Right ventricle myocardium superior (tissue), 1 donor: Measurements from ENCODE around the gene DCDC2C. TPM values are rescaled to one million over a fixed set of nuclear protein-coding genes. Genes with fewer than 3 reads are reported as not detected.

ENCODE experiments used
- ATAC-seq: fragments of 200-7000 bp; cut with Tn5 transposase; one replicate; pipeline ENCODE4 v1.9.1; 2020; ENCODE audit warnings: mild to moderate bottlenecking; ENCODE audit not compliant: poor library complexity
- DNase-seq: peaks from one replicate; pipeline ENCODE4 v3.0.0-alpha.2; 2020
- intact Hi-C: fragments of 100-400 bp; cut with DNase I; formaldehyde crosslinking; loops from one replicate; pipeline ENCODE4 v1.11.2; 2022
- total RNA-seq: library from RNA; stranded (reverse); fragmentation: NEBNext Ultra II Directional; extraction: Animal tissue kit (Norgen Biotek cat#: 25700); gene quantifications from one replicate; pipeline ENCODE4 v1.2.1, GENCODE V29; 2021
- donor health status: DM: no; HTN: yes; CAD: no; lungs with severe emphysema.

Gene DCDC2C
- total RNA-seq, 1 donor from 2014 or later: not detected

- intact Hi-C loops: no loop called here
- no peak for ATAC-seq
- no peak for DNase-seq
These were observed 481 bp downstream of the DCDC2C start for GRCh38 chr2:3703757-3704355.

- intact Hi-C loops: no loop called here
- no peak for DNase-seq
- no peak for ATAC-seq
These were observed 1.3 kb downstream of the DCDC2C start for GRCh38 chr2:3704692-3705091.

GRCh38 chr2:3705782-3706181 lies 2.4 kb downstream of the DCDC2C start:
- ATAC-seq (no peak), DNase-seq (no peak)
- intact Hi-C loops: no loop called here

- DNase-seq: no peak
- intact Hi-C loops: no loop called here
- ATAC-seq: no peak
These were observed 3.5 kb downstream of the DCDC2C start for GRCh38 chr2:3706892-3707291.

GRCh38 chr2:3708576-3708975 lies 5.2 kb downstream of the DCDC2C start:
- no peak for DNase-seq
- intact Hi-C loops: no loop called here
- no peak for ATAC-seq

GRCh38 chr2:3709225-3709624 lies 5.8 kb downstream of the DCDC2C start:
- DNase-seq (no peak), ATAC-seq (no peak)
- intact Hi-C loops: no loop called here

GRCh38 chr2:3712424-3712823 lies 9.0 kb downstream of the DCDC2C start:
- ATAC-seq (no peak), DNase-seq (no peak)

GRCh38 chr2:3712831-3713503 lies 9.6 kb downstream of the DCDC2C start:
- DNase-seq (no peak), ATAC-seq (no peak)
- intact Hi-C loops: no loop called here

More at GRCh38 chr2:3712424-3712823, 9.0 kb downstream of the DCDC2C start:
- intact Hi-C loops: no loop called here

- intact Hi-C loops: no loop called here
- ATAC-seq: no peak
These were observed 15.3 kb downstream of the DCDC2C start for GRCh38 chr2:3718679-3719078.

GRCh38 chr2:3725002-3725401 lies 21.6 kb downstream of the DCDC2C start:
- DNase-seq: no peak

More at GRCh38 chr2:3718679-3719078, 15.3 kb downstream of the DCDC2C start:
- DNase-seq: no peak

GRCh38 chr2:3725458-3726250 lies 22.3 kb downstream of the DCDC2C start:
- intact Hi-C loops: no loop called here
- DNase-seq (no peak), ATAC-seq (no peak)

More at GRCh38 chr2:3725002-3725401, 21.6 kb downstream of the DCDC2C start:
- ATAC-seq: no peak
- intact Hi-C loops: no loop called here

GRCh38 chr2:3726511-3726910 lies 23.1 kb downstream of the DCDC2C start:
- DNase-seq: no peak
- no peak for ATAC-seq
- intact Hi-C loops: no loop called here

GRCh38 chr2:3727397-3728045 lies 24.1 kb downstream of the DCDC2C start:
- intact Hi-C loops: no loop called here
- no peak for DNase-seq
- no peak for ATAC-seq

GRCh38 chr2:3728104-3729054 lies 25.0 kb downstream of the DCDC2C start:
- no peak for DNase-seq
- intact Hi-C loops: no loop called here
- ATAC-seq: no peak

GRCh38 chr2:3729055-3729448 lies 25.7 kb downstream of the DCDC2C start:
- intact Hi-C loops: no loop called here
- DNase-seq: no peak
- no peak for ATAC-seq

- intact Hi-C loops: no loop called here
- ATAC-seq (no peak), DNase-seq (no peak)
These were observed 26.4 kb downstream of the DCDC2C start for GRCh38 chr2:3729786-3730185.

GRCh38 chr2:3730646-3731045 lies 27.3 kb downstream of the DCDC2C start:
- ATAC-seq: no peak
- no peak for DNase-seq
- intact Hi-C loops: no loop called here

GRCh38 chr2:3731829-3732228 lies 28.5 kb downstream of the DCDC2C start:
- ATAC-seq: no peak
- no peak for DNase-seq
- intact Hi-C loops: no loop called here
